NT2/D1 (cell line): ENCODE measurements around the gene TENT4B.

Experiments used
- SUZ12 ChIP-seq: IDR thresholded peaks from 2 replicates; pipeline ENCODE4 v1.6.1; 2011; ENCODE audit not compliant: insufficient read length, insufficient read depth; ENCODE audit errors: extremely low read depth
- YY1 ChIP-seq: IDR thresholded peaks from 2 replicates; pipeline ENCODE4 v1.6.1; 2011; ENCODE audit not compliant: insufficient read length, insufficient read depth
- ZNF274 ChIP-seq: IDR thresholded peaks from 2 replicates; pipeline ENCODE4 v1.6.1; 2011; ENCODE audit warnings: mild to moderate bottlenecking, low read depth, low read length

DNA sequence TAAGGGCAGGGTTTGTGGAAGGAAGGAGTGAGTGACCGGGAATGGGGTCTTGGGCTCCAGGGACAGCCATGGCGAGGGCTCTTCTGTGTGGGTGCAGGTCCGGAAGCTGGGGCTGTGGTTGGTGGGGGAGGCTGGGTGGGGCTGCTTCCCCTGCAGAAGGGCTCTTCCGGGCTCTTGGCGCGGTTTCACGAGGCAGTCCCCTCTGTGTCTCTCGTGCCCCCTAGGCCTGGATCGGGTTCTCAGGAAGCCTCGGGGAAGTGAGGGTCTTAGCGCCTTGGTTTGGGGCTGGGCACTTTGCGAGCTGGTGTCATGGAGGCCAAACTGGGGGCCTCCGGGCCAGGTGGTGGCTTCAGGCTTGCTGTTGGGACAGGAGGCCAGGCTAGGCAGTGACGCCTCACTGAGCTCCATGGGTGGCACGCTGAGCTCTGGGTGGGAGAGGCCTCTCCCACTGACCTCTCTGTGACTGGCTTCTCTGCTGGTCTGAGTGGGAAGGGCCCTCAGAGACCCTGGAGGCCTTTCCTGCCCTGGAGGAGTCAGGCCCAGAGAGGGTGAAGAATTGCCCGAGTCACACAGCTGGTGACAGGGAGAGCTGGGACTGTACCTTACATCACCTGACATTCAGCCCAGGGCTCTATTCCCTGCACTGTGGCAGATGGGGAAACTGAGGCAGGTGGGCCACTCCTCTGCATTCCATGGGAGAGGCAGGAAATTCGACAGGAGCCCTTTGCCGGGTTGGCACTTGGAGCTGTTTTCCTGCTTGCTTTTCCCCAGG is 121.4 kb downstream of the TENT4B start:
- TF ChIP-seq YY1 (no peak), ZNF274 (no peak), SUZ12 (no peak)
